Gastroesophageal sphincter (tissue), 4 donors: ENCODE data around the gene SSR4. TPM values are rescaled to one million over a fixed set of nuclear protein-coding genes. Genes with fewer than 3 reads are reported as not detected.

ENCODE experiments used
- ATAC-seq: fragments of 150-250 bp; one replicate; pipeline ENCODE4 v1.9.1; 2016; ENCODE audit warnings: mild to moderate bottlenecking, moderate library complexity
- H3K27ac ChIP-seq, 4 donors: fragments of 200-600 bp; sonication (generic) in 3 of 4; 1 replicate in 3 of 4; 2 replicates in 1 of 4; pipeline ENCODE4 v1.5.1; 2016 to 2019
- H3K27me3 ChIP-seq: fragments of 200-600 bp; sonication (generic); one replicate; pipeline ENCODE4 v1.5.1; 2019
- H3K36me3 ChIP-seq, 2 donors: fragments of 200-600 bp; sonication (generic); one replicate each; pipeline ENCODE4 v1.5.1; 2019; ENCODE audit warnings: control low read depth in 1 of 2
- H3K4me1 ChIP-seq, 3 donors: fragments of 200-600 bp; sonication (generic); 1 replicate in 2 of 3; 2 replicates in 1 of 3; pipeline ENCODE4 v1.5.1; 2016 to 2019; ENCODE audit warnings: control low read depth in 2 of 3
- H3K4me3 ChIP-seq, 2 donors: fragments of 200-600 bp; sonication (generic); one replicate each; pipeline ENCODE4 v1.5.1; 2019; ENCODE audit warnings: mild to moderate bottlenecking in 1 of 2, moderate library complexity in 1 of 2
- H3K9me3 ChIP-seq, 3 donors: fragments of 200-600 bp; sonication (generic); one replicate each; pipeline ENCODE4 v1.5.1; 2017 to 2019; ENCODE audit warnings: control low read depth in 2 of 3
- CTCF ChIP-seq, 4 experiments: fragments of 200-600 bp in 2 of 4; fragments of 450-650 bp in 2 of 4; sonication (generic) in 1 of 4; IDR thresholded peaks; one replicate each; pipeline ENCODE4 v1.5.1; 2017 to 2019; ENCODE audit warnings: antibody characterized with exemption in 4 of 4, mild to moderate bottlenecking in 2 of 4, moderate library complexity in 2 of 4
- EP300 ChIP-seq: sonication (generic); formaldehyde crosslinking; IDR thresholded peaks from one replicate; pipeline ENCODE4 v1.6.1; 2017; ENCODE audit warnings: antibody characterized with exemption, mild to moderate bottlenecking
- POLR2A ChIP-seq, 2 donors: fragments of 450-650 bp; IDR thresholded peaks; one replicate each; pipeline ENCODE4 v1.6.1; 2017; ENCODE audit warnings: antibody characterized with exemption in 2 of 2, mild to moderate bottlenecking in 2 of 2, moderate library complexity in 1 of 2
- POLR2AphosphoS5 ChIP-seq: sonication (generic); formaldehyde crosslinking; IDR thresholded peaks from one replicate; pipeline ENCODE4 v1.6.1; 2017; ENCODE audit warnings: antibody characterized with exemption
- WGBS, 2 donors: methylation state at CpG; one replicate each; pipeline ENCODE4 v1.1.5; 2018; ENCODE audit warnings: low coverage in 1 of 2; 5-methylcytosine and 5-hydroxymethylcytosine counted together
- total RNA-seq, 4 donors: library from RNA; depleted of rRNA; stranded (reverse); fragments of >200 nt; gene quantifications; one replicate each; pipeline ENCODE4 v1.1.0, GENCODE V29; 2016

Gene SSR4
- total RNA-seq, 4 donors from 2014 or later, result 75.8 to 126 (median 110) TPM

GRCh38 chrX:153797415-153798015 is 3.0 kb downstream of the SSR4 start:
- WGBS, 2 donors, result no CpG with 5 or more reads among the region's 15 CpGs
- Histone ChIP-seq H3K27me3 (no peaks in the 10 kb centered on the region), H3K4me1 (peaks cover 0 to 34% (median 8%) of the 10 kb centered on the region in 3 donors), H3K36me3 (peaks cover 0 to 29% of the 10 kb centered on the region in 2 donors), H3K27ac (no peak overlapping the region), H3K4me3 (no peak overlapping the region), H3K9me3 (no peaks in the 10 kb centered on the region)
- ATAC-seq, result no peak
- no peak for TF ChIP-seq CTCF (IDR thresholded peaks at IDR 0.05)
- no peak for TF ChIP-seq POLR2AphosphoS5
- no peak for TF ChIP-seq EP300
- no peak for TF ChIP-seq POLR2A (IDR thresholded peaks at IDR 0.05)

GRCh38 chrX:153799326-153799725 is 4.9 kb downstream of the SSR4 start:
- TF ChIP-seq CTCF (IDR thresholded peaks at IDR 0.05) (no peak), POLR2A (IDR thresholded peaks at IDR 0.05) (no peak), EP300 (no peak), POLR2AphosphoS5 (no peak)
- no peak overlapping the region for H3K27ac ChIP-seq

GRCh38 chrX:153800177-153800722 is 5.8 kb downstream of the SSR4 start:
- Histone ChIP-seq H3K4me3 (no peak overlapping the region), H3K36me3 (peaks cover 0 to 40% of the 10 kb centered on the region in 2 donors), H3K27ac (no peak overlapping the region), H3K4me1 (peaks cover 0 to 21% (median 0%) of the 10 kb centered on the region in 3 donors), H3K27me3 (no peaks in the 10 kb centered on the region), H3K9me3 (no peaks in the 10 kb centered on the region)
- ATAC-seq, result no peak
- WGBS, 2 donors, result no CpG with 5 or more reads among the region's 16 CpGs
- TF ChIP-seq POLR2A (IDR thresholded peaks at IDR 0.05), result no peak
- no peak for TF ChIP-seq POLR2AphosphoS5
- no peak for TF ChIP-seq EP300
- no peak for TF ChIP-seq CTCF (IDR thresholded peaks at IDR 0.05)

More at GRCh38 chrX:153799326-153799725, 4.9 kb downstream of the SSR4 start:
- peaks cover 0 to 24% (median 0%) of the 10 kb centered on the region in 3 donors for H3K4me1 ChIP-seq
- ATAC-seq, result no peak
- WGBS, 2 donors, result 83% methylated on average over 1 of the region's 5 CpGs; no CpG with 5 or more reads in 1 of the 2 donors
- no peaks in the 10 kb centered on the region for H3K27me3 ChIP-seq
- peaks cover 0 to 40% of the 10 kb centered on the region in 2 donors for H3K36me3 ChIP-seq
- no peaks in the 10 kb centered on the region for H3K9me3 ChIP-seq
- H3K4me3 ChIP-seq, result no peak overlapping the region

- Histone ChIP-seq H3K27me3 (no peaks in the 10 kb centered on the region), H3K4me1 (peaks cover 0 to 16% (median 0%) of the 10 kb centered on the region in 3 donors), H3K36me3 (peaks cover 0 to 40% of the 10 kb centered on the region in 2 donors), H3K9me3 (no peaks in the 10 kb centered on the region), H3K27ac (no peak overlapping the region), H3K4me3 (no peak overlapping the region)
- WGBS, 2 donors, result no CpG with 5 or more reads among the region's 7 CpGs
- ATAC-seq, result no peak
- TF ChIP-seq POLR2AphosphoS5, result no peak
- TF ChIP-seq CTCF (IDR thresholded peaks at IDR 0.05), result no peak
- TF ChIP-seq EP300, result no peak
- no peak for TF ChIP-seq POLR2A (IDR thresholded peaks at IDR 0.05)
Measured at GRCh38 chrX:153800746-153801145, 6.3 kb downstream of the SSR4 start.

- H3K9me3 ChIP-seq, result no peaks in the 10 kb centered on the region
- peaks cover 0 to 9% (median 0%) of the 10 kb centered on the region in 3 donors for H3K4me1 ChIP-seq
- H3K36me3 ChIP-seq, result peaks cover 0 to 40% of the 10 kb centered on the region in 2 donors
- no peak overlapping the region for H3K4me3 ChIP-seq
- TF ChIP-seq POLR2A (IDR thresholded peaks at IDR 0.05), result no peak
- TF ChIP-seq EP300, result no peak
- no peak for TF ChIP-seq CTCF (IDR thresholded peaks at IDR 0.05)
- TF ChIP-seq POLR2AphosphoS5, result no peak
- no CpG with 5 or more reads among the region's 8 CpGs for WGBS, 2 donors
- H3K27me3 ChIP-seq, result no peaks in the 10 kb centered on the region
- no peak for ATAC-seq
- H3K27ac ChIP-seq, result no peak overlapping the region
Measured at GRCh38 chrX:153801669-153802068, 7.2 kb downstream of the SSR4 start.
